Measurements from ENCODE around the gene MRM2.

GRCh38 chr7:2201686-2202360 lies 40.2 kb downstream of the MRM2 start:
- TF ChIP-seq CTCF (IDR thresholded peaks at IDR 0.05; ENCODE audit: low read depth, low read length, missing input control) (no peak), JUND (IDR thresholded peaks at IDR 0.05) (no peak), GABPA (IDR thresholded peaks at IDR 0.05 in 1 of 2, conservative IDR thresholded peaks at IDR 0.05 in 1 of 2) (no peak), SP1 (IDR thresholded peaks at IDR 0.05) (no peak), TAF1 (conservative IDR thresholded peaks at IDR 0.05) (no peak), RXRA (IDR thresholded peaks at IDR 0.05) (no peak), MAX (IDR thresholded peaks at IDR 0.05) (no peak), FOXA1 (IDR thresholded peaks at IDR 0.05) (no peak), REST (IDR thresholded peaks at IDR 0.05) (no peak), RAD21 (IDR thresholded peaks at IDR 0.05) (no peak), HNF4A (conservative IDR thresholded peaks at IDR 0.05) (no peak)
